ENCODE data around the gene SLC25A21.

The SLC25A21 gene

GRCh38 chr14:36997843-36998242 is 174.6 kb downstream of the SLC25A21 start:
- Histone ChIP-seq H3K9ac (ENCODE audit: low read length) (no peak overlapping the region), H3K27me3 (replicated peaks; ENCODE audit: insufficient read depth, low read length) (no peaks in the 10 kb centered on the region), H3K27ac (ENCODE audit: low read length) (no peak overlapping the region), H3K4me3 (ENCODE audit: low read length) (no peak overlapping the region), H3K4me2 (ENCODE audit: low read depth, low read length) (no peak overlapping the region), H2AFZ (ENCODE audit: low read length) (no peak overlapping the region), H3F3A (ENCODE audit: insufficient read depth, low read length) (no peaks in the 10 kb centered on the region), H3K36me3 (replicated peaks; ENCODE audit: insufficient read depth, low read length) (no peaks in the 10 kb centered on the region), H3K4me1 (ENCODE audit: low read length) (no peaks in the 10 kb centered on the region), H3K79me2 (ENCODE audit: low read length) (no peaks in the 10 kb centered on the region), H3K9me2 (replicated peaks; ENCODE audit: insufficient read depth, low read length) (no peaks in the 10 kb centered on the region), H4K20me1 (ENCODE audit: insufficient read depth, low read length) (no peaks in the 10 kb centered on the region), H3K9me3 (replicated peaks; ENCODE audit: insufficient read depth, low read length) (no peaks in the 10 kb centered on the region)
- TF ChIP-seq EZH2 (optimal IDR thresholded peaks at IDR 0.05; ENCODE audit: low read depth, low read length) (no peak), EZH2phosphoT487 (IDR thresholded peaks at IDR 0.05; ENCODE audit: low read length) (no peak), CTCF (IDR thresholded peaks at IDR 0.05; ENCODE audit: low read length) (no peak)
- DNase-seq = no peak

GRCh38 chr14:36996857-36997590 is 175.4 kb downstream of the SLC25A21 start:
- Histone ChIP-seq H2AFZ (ENCODE audit: low read length) (no peak overlapping the region), H3K9me3 (replicated peaks; ENCODE audit: insufficient read depth, low read length) (no peaks in the 10 kb centered on the region), H3K9ac (ENCODE audit: low read length) (no peak overlapping the region), H3F3A (ENCODE audit: insufficient read depth, low read length) (no peaks in the 10 kb centered on the region), H3K79me2 (ENCODE audit: low read length) (no peaks in the 10 kb centered on the region), H3K36me3 (replicated peaks; ENCODE audit: insufficient read depth, low read length) (no peaks in the 10 kb centered on the region), H3K4me2 (ENCODE audit: low read depth, low read length) (no peak overlapping the region), H4K20me1 (ENCODE audit: insufficient read depth, low read length) (no peaks in the 10 kb centered on the region), H3K9me2 (replicated peaks; ENCODE audit: insufficient read depth, low read length) (no peaks in the 10 kb centered on the region), H3K27me3 (replicated peaks; ENCODE audit: insufficient read depth, low read length) (no peaks in the 10 kb centered on the region), H3K4me1 (ENCODE audit: low read length) (no peaks in the 10 kb centered on the region), H3K27ac (ENCODE audit: low read length) (no peak overlapping the region), H3K4me3 (ENCODE audit: low read length) (no peak overlapping the region)
- DNase-seq = no peak
- TF ChIP-seq CTCF (IDR thresholded peaks at IDR 0.05; ENCODE audit: low read length) = no peak
- no peak for TF ChIP-seq EZH2 (optimal IDR thresholded peaks at IDR 0.05; ENCODE audit: low read depth, low read length)
- TF ChIP-seq EZH2phosphoT487 (IDR thresholded peaks at IDR 0.05; ENCODE audit: low read length) = no peak

GRCh38 chr14:36996133-36996856 is 176.1 kb downstream of the SLC25A21 start:
- H3K27me3 ChIP-seq (replicated peaks; ENCODE audit: insufficient read depth, low read length) = no peaks in the 10 kb centered on the region
- H3K36me3 ChIP-seq (replicated peaks; ENCODE audit: insufficient read depth, low read length) = no peaks in the 10 kb centered on the region
- no peak overlapping the region for H3K4me3 ChIP-seq (ENCODE audit: low read length)
- no peaks in the 10 kb centered on the region for H3F3A ChIP-seq (ENCODE audit: insufficient read depth, low read length)
- no peak for TF ChIP-seq EZH2 (optimal IDR thresholded peaks at IDR 0.05; ENCODE audit: low read depth, low read length)
- TF ChIP-seq EZH2phosphoT487 (IDR thresholded peaks at IDR 0.05; ENCODE audit: low read length) = no peak
- no peak for TF ChIP-seq CTCF (IDR thresholded peaks at IDR 0.05; ENCODE audit: low read length)
- H2AFZ ChIP-seq (ENCODE audit: low read length) = no peak overlapping the region
- no peak for DNase-seq
- H3K9ac ChIP-seq (ENCODE audit: low read length) = no peak overlapping the region
- H3K9me2 ChIP-seq (replicated peaks; ENCODE audit: insufficient read depth, low read length) = no peaks in the 10 kb centered on the region
- no peak overlapping the region for H3K27ac ChIP-seq (ENCODE audit: low read length)
- no peaks in the 10 kb centered on the region for H4K20me1 ChIP-seq (ENCODE audit: insufficient read depth, low read length)
- no peaks in the 10 kb centered on the region for H3K79me2 ChIP-seq (ENCODE audit: low read length)
- H3K9me3 ChIP-seq (replicated peaks; ENCODE audit: insufficient read depth, low read length) = no peaks in the 10 kb centered on the region
- H3K4me1 ChIP-seq (ENCODE audit: low read length) = no peaks in the 10 kb centered on the region
- no peak overlapping the region for H3K4me2 ChIP-seq (ENCODE audit: low read depth, low read length)

All from MM.1S (cell line).